ENCODE results near the gene MSH5. TPM values are rescaled to one million over a fixed set of nuclear protein-coding genes. Genes with fewer than 3 reads are reported as not detected.

Gene MSH5
- total and polyA plus RNA-seq, 2 of the 13 experiments (the other 11 are each of a cell fraction or from before 2014, with no cell fraction given): 10.2 to 38.7 TPM

DNA sequence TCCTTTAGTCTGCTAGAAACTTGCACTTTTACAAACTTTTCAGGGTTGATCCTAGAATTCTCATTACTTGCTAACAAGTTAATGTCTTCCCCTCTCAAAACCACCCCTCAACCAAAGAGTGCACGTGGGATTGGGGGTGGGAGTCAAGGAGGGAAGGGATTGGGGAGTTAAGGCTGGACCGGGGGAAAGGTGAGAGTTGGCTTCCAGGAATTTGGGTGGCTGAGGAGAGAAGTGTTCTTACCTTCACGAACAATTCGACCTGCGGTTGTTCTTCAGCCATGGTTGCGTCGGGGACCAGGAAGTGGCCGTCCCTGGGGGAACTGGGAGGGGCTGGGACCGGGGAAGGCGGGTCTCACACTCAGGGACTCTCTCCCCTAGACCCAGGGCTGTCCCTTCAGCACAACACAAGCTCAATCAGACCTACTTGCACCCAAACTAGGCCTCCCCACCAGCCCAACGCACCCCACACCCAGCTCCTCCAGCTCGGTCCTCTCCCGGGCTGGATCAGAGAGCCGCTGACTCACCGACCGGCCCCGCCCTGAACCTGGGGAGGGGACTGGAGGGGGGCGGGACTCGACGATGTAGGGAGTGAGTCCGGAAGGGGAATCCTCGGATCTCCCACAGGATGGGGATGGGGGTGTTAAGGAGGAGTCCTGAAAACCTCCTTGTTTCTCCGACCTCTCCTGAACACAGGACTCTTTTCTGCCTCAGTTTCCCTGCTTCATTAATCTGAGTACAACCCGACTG is 3.6 kb upstream of the MSH5 start, which contains the start of gene CLIC1 (continued):
- TF ChIP-seq, protein P1, sequence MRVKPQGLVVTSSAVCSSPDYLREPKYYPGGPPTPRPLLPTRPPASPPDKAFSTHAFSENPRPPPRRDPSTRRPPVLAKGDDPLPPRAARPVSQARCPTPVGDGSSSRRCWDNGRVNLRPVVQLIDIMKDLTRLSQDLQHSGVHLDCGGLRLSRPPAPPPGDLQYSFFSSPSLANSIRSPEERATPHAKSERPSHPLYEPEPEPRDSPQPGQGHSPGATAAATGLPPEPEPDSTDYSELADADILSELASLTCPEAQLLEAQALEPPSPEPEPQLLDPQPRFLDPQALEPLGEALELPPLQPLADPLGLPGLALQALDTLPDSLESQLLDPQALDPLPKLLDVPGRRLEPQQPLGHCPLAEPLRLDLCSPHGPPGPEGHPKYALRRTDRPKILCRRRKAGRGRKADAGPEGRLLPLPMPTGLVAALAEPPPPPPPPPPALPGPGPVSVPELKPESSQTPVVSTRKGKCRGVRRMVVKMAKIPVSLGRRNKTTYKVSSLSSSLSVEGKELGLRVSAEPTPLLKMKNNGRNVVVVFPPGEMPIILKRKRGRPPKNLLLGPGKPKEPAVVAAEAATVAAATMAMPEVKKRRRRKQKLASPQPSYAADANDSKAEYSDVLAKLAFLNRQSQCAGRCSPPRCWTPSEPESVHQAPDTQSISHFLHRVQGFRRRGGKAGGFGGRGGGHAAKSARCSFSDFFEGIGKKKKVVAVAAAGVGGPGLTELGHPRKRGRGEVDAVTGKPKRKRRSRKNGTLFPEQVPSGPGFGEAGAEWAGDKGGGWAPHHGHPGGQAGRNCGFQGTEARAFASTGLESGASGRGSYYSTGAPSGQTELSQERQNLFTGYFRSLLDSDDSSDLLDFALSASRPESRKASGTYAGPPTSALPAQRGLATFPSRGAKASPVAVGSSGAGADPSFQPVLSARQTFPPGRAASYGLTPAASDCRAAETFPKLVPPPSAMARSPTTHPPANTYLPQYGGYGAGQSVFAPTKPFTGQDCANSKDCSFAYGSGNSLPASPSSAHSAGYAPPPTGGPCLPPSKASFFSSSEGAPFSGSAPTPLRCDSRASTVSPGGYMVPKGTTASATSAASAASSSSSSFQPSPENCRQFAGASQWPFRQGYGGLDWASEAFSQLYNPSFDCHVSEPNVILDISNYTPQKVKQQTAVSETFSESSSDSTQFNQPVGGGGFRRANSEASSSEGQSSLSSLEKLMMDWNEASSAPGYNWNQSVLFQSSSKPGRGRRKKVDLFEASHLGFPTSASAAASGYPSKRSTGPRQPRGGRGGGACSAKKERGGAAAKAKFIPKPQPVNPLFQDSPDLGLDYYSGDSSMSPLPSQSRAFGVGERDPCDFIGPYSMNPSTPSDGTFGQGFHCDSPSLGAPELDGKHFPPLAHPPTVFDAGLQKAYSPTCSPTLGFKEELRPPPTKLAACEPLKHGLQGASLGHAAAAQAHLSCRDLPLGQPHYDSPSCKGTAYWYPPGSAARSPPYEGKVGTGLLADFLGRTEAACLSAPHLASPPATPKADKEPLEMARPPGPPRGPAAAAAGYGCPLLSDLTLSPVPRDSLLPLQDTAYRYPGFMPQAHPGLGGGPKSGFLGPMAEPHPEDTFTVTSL (CRISPR knock-in tag; IDR thresholded peaks at IDR 0.05; ENCODE audit: borderline replicate concordance): 0 out of 2 replicates have a peak, but pooled peaks have one; percentile 21
- TF ChIP-seq ZNF331 (CRISPR knock-in tag; IDR thresholded peaks at IDR 0.05) (peak; percentile 84), MAFK (conservative IDR thresholded peaks at IDR 0.05 in 1 of 2, IDR thresholded peaks at IDR 0.05 in 1 of 2; ENCODE audit: low read length in 2 of 2) (no peak), ZNF629 (CRISPR knock-in tag; conservative IDR thresholded peaks at IDR 0.05) (no peak), HDAC1 (CRISPR knock-in tag; IDR thresholded peaks at IDR 0.05) (peak; percentile 75; the same call in 1 of the 2 replicates), ZSCAN20 (CRISPR knock-in tag; IDR thresholded peaks at IDR 0.05; ENCODE audit: borderline replicate concordance) (peak; percentile 48; the same call in 1 of the 2 replicates), ZNF263 (CRISPR knock-in tag; IDR thresholded peaks at IDR 0.05) (peak; percentile 86), ZNF777 (CRISPR knock-in tag; IDR thresholded peaks at IDR 0.05) (no peak; the same call in 1 of the 2 replicates), SRF (IDR thresholded peaks at IDR 0.05; ENCODE audit: low read depth, low read length) (no peak), ZNF274 (CRISPR knock-in tag; IDR thresholded peaks at IDR 0.05) (no peak; the same call in 1 of the 2 replicates), HES4 (CRISPR knock-in tag; IDR thresholded peaks at IDR 0.05; ENCODE audit: borderline replicate concordance) (no peak; the same call in 1 of the 2 replicates), IRF2 (CRISPR knock-in tag; IDR thresholded peaks at IDR 0.05) (peak; percentile 84; the same call in 1 of the 2 replicates), ZSCAN12 (CRISPR knock-in tag; IDR thresholded peaks at IDR 0.05) (no peak)
- TF ChIP-seq, protein P2, sequence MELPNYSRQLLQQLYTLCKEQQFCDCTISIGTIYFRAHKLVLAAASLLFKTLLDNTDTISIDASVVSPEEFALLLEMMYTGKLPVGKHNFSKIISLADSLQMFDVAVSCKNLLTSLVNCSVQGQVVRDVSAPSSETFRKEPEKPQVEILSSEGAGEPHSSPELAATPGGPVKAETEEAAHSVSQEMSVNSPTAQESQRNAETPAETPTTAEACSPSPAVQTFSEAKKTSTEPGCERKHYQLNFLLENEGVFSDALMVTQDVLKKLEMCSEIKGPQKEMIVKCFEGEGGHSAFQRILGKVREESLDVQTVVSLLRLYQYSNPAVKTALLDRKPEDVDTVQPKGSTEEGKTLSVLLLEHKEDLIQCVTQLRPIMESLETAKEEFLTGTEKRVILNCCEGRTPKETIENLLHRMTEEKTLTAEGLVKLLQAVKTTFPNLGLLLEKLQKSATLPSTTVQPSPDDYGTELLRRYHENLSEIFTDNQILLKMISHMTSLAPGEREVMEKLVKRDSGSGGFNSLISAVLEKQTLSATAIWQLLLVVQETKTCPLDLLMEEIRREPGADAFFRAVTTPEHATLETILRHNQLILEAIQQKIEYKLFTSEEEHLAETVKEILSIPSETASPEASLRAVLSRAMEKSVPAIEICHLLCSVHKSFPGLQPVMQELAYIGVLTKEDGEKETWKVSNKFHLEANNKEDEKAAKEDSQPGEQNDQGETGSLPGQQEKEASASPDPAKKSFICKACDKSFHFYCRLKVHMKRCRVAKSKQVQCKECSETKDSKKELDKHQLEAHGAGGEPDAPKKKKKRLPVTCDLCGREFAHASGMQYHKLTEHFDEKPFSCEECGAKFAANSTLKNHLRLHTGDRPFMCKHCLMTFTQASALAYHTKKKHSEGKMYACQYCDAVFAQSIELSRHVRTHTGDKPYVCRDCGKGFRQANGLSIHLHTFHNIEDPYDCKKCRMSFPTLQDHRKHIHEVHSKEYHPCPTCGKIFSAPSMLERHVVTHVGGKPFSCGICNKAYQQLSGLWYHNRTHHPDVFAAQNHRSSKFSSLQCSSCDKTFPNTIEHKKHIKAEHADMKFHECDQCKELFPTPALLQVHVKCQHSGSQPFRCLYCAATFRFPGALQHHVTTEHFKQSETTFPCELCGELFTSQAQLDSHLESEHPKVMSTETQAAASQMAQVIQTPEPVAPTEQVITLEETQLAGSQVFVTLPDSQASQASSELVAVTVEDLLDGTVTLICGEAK (IDR thresholded peaks at IDR 0.05): no peak
- TF ChIP-seq, protein P2 (CRISPR knock-in tag; IDR thresholded peaks at IDR 0.05): peak; percentile 67

Data from HepG2 (cell line).